AG09309 (cell line): ENCODE measurements around the gene MTERF2.
"Not testable (repeated sequence)": the region's sequence is repeated elsewhere in the genome, so short reads cannot be mapped to it uniquely, and the experiment has no call there.

Experiments
- DNase-seq: peaks from one replicate; pipeline ENCODE4 v3.0.0-alpha.2; 2010; ENCODE audit warnings: low read depth
- H3K4me3 ChIP-seq: 2 replicates; pipeline ENCODE4 v1.5.1; 2011; ENCODE audit warnings: mild to moderate bottlenecking, low read depth, low read length, moderate library complexity; ENCODE audit not compliant: control insufficient read depth
- TF ChIP-seq, protein P1 (sequence below): IDR thresholded peaks from 2 replicates; pipeline ENCODE4 v1.5.1; 2011; ENCODE audit warnings: mild to moderate bottlenecking, low read depth, low read length, inconsistent platforms; ENCODE audit not compliant: insufficient read depth, control insufficient read depth; ENCODE audit errors: missing control alignments

MTERF2 gene

DNA sequence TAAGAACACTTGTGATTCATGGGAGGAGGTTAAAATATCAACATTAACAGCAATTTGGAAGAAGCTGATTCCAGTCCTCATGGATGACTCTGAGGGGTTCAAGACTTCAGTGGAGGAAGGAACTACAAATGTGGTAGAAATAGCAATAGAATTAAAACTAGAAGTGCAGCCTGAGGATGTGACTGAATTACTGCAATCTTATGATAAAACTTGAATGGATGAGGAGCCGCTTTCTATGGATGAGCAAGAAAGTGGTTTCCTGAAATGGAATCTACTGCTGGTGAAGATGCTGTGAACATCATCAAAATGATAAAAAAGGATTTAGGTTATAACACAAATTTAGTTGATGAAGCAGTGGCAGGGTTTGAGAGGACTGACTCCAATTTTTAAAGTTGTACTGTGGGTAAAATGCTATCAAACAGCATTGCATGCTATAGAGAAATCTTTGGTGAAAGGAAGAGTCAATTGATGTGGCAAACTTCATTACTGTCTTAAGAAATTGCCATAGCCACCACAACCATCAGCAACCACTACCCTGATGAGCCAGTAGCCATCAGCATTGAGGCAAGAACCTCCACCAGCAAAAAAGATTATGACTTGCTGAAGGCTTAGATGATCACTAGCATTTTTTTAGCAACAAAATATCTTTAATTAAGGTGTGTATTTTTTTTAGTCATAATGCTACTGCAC is 25.9 kb upstream of the MTERF2 start:
- no peak overlapping the region for H3K4me3 ChIP-seq
- TF ChIP-seq, protein P1, sequence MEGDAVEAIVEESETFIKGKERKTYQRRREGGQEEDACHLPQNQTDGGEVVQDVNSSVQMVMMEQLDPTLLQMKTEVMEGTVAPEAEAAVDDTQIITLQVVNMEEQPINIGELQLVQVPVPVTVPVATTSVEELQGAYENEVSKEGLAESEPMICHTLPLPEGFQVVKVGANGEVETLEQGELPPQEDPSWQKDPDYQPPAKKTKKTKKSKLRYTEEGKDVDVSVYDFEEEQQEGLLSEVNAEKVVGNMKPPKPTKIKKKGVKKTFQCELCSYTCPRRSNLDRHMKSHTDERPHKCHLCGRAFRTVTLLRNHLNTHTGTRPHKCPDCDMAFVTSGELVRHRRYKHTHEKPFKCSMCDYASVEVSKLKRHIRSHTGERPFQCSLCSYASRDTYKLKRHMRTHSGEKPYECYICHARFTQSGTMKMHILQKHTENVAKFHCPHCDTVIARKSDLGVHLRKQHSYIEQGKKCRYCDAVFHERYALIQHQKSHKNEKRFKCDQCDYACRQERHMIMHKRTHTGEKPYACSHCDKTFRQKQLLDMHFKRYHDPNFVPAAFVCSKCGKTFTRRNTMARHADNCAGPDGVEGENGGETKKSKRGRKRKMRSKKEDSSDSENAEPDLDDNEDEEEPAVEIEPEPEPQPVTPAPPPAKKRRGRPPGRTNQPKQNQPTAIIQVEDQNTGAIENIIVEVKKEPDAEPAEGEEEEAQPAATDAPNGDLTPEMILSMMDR: no peak
- no peak for DNase-seq

GRCh38 chr12:107011519-107011918 is 24.6 kb upstream of the MTERF2 start:
- DNase-seq: no peak
- no peak overlapping the region for H3K4me3 ChIP-seq
- TF ChIP-seq, protein P1: no peak

DNA sequence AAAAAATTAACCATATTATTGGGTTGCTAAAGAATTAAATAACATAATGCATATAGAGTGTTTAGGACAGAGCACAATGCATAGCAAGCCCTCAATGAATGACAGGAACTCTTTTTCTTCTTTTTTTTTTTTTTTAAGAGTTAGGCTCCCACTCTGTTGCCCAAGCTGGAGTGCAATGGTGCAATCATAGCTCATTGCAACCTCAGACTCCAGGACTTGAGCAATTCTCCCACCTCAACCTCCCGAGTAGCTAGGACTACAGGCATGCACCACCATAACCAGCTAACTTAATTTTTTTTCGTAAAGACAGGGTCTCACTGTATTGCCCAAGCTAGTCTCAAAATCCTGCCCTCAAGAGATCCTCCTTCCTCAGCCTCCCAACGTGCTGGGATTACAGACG is 20.5 kb upstream of the MTERF2 start:
- H3K4me3 ChIP-seq: no peak overlapping the region
- TF ChIP-seq, protein P1: no peak
- no peak for DNase-seq

DNA sequence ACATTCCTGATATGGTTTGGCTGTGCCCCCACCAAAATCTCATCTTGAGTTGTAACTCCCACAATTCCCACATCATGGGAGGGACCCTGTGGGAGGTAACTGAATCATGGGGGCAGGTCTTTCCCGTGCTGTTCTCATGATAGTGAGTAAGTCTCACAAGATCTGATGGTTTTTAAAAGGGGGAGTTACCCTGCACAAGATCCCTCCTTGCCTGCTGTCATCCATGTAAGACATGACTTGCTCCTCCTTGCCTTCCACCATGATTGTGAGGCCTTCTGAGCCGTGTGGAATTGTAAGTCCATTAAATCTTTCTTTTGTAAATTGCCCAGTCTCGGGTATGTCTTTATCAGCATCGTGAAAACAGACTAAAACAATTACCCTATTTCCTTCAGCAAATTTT is 15.7 kb upstream of the MTERF2 start:
- H3K4me3 ChIP-seq, DNase-seq: not testable (repeated sequence)

- H3K4me3 ChIP-seq: no peak overlapping the region
- TF ChIP-seq, protein P1: no peak
- DNase-seq: no peak
Observed at GRCh38 chr12:106999446-106999845, 12.5 kb upstream of the MTERF2 start.

DNA sequence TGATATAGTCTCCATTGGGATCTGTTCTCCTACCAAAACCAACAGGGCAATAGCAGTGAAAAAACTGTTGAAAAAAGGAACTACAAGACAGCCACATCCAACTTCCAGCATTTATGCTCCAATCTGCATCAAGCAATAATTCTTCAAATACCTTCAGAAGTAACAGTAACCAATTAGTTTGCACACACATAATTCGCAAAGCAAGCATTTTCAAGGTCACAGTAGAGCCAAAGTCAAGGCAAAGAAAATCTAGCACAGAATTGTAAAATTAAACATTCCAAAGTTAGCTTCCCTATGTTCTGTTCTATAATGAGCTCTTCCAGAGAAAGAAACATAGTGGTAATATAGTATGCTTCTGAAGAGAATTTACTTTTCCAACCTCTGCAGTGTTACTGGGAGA is 11.0 kb upstream of the MTERF2 start:
- TF ChIP-seq, protein P1: no peak
- H3K4me3 ChIP-seq: no peak overlapping the region
- DNase-seq: no peak

DNA sequence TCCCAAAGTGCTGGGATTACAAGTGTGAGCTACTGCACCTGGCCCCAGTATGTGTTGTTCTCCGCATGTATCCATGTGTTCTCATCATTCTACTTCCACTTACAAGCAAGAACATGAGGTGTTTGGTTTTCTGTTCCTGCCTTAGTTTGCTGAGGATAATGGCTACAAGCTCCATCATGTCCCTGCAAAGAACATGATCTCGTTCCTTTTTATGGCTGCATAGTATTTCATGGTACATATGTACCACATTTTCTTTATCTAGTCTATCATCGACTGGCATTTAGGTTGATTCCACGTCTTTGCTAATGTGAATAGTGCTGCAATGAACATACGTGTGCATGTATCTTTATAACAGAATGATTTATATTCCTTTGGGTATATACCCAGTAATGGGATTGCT is 9.2 kb upstream of the MTERF2 start:
- not testable (repeated sequence) for DNase-seq, H3K4me3 ChIP-seq

- H3K4me3 ChIP-seq: no peak overlapping the region
- TF ChIP-seq, protein P1: no peak
- DNase-seq: peak; percentile 48
Observed at GRCh38 chr12:106994579-106995220, 7.8 kb upstream of the MTERF2 start.
